Fibroblast of skin of left quadriceps (primary cell): Measurements from ENCODE around the gene CD34.
"Not testable (repeated sequence)": the region's sequence is repeated elsewhere in the genome, so short reads cannot be mapped to it uniquely, and the experiment has no call there.

Experiments used
- DNase-seq, 2 experiments: peaks; one replicate each; pipeline ENCODE4 v3.0.0-alpha.2; 2013; ENCODE audit warnings: low read depth in 2 of 2

CD34 gene

GRCh38 chr1:207926984-207927383 lies 16.1 kb upstream of the CD34 start:
- DNase-seq, result no peak

GRCh38 chr1:207925969-207926368 lies 15.0 kb upstream of the CD34 start:
- DNase-seq, result not testable (repeated sequence)

GRCh38 chr1:207925210-207925609 lies 14.3 kb upstream of the CD34 start:
- no peak for DNase-seq

GRCh38 chr1:207923561-207923960 lies 12.6 kb upstream of the CD34 start:
- DNase-seq, result no peak

- no peak for DNase-seq
Measured at GRCh38 chr1:207923121-207923520, 12.2 kb upstream of the CD34 start.

- no peak for DNase-seq
Measured at GRCh38 chr1:207922554-207922953, 11.6 kb upstream of the CD34 start.

- DNase-seq, result no peak
Measured at GRCh38 chr1:207921321-207921720, 10.4 kb upstream of the CD34 start.

GRCh38 chr1:207920444-207921021 lies 9.6 kb upstream of the CD34 start:
- DNase-seq, result no peak

- peak; percentile 47 to 51 for DNase-seq
Measured at GRCh38 chr1:207919523-207920170, 8.7 kb upstream of the CD34 start.

GRCh38 chr1:207918581-207918980 lies 7.7 kb upstream of the CD34 start:
- DNase-seq, result no peak

- no peak for DNase-seq
Measured at GRCh38 chr1:207918011-207918410, 7.1 kb upstream of the CD34 start.

GRCh38 chr1:207917080-207917479 lies 6.2 kb upstream of the CD34 start:
- DNase-seq, result no peak

- DNase-seq, result no peak
Measured at GRCh38 chr1:207913951-207914350, 3.0 kb upstream of the CD34 start.

- DNase-seq, result no peak
Measured at GRCh38 chr1:207911856-207912760, 1.2 kb upstream of the CD34 start.

- DNase-seq, result no peak
Measured at GRCh38 chr1:207909687-207910086, 1.2 kb downstream of the CD34 start.

GRCh38 chr1:207908107-207908734 lies 2.7 kb downstream of the CD34 start:
- DNase-seq, result no peak

GRCh38 chr1:207904391-207904790 lies 6.5 kb downstream of the CD34 start:
- no peak for DNase-seq

- no peak for DNase-seq
Measured at GRCh38 chr1:207903767-207904166, 7.2 kb downstream of the CD34 start.

GRCh38 chr1:207903053-207903452 lies 7.9 kb downstream of the CD34 start:
- DNase-seq, result no peak

- DNase-seq, result no peak
Measured at GRCh38 chr1:207902566-207902965, 8.4 kb downstream of the CD34 start.

GRCh38 chr1:207901041-207901653 lies 9.8 kb downstream of the CD34 start:
- no peak for DNase-seq

- DNase-seq, result no peak
Measured at GRCh38 chr1:207898836-207899235, 12.1 kb downstream of the CD34 start.
